ENCODE results near the gene HSP90AA1.

DNA sequence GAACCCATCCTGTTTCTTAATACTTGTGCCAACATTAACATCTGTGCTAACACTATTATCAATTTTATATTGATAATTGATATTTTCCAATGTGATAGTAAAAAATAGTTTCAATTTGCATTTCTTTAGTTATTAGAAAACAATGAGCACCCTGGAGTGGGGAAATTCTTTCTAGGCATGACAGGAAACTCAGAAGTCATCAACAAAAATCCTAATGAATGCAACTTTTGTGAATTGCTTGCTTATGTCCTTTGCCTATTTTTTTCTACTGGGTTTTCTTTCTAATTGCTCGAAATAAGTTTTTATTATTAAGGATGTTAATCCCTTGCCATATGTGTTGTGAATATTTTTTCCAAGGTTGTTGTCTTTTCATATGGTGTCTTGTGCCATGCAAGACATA lies 34.7 kb upstream of the HSP90AA1 start:
- no peak for TF ChIP-seq POLR2AphosphoS5 (IDR thresholded peaks at IDR 0.05)
- no peak for TF ChIP-seq EP300 (IDR thresholded peaks at IDR 0.05)
